ENCODE results near the gene LILRA6. TPM values are rescaled to one million over a fixed set of nuclear protein-coding genes. Genes with fewer than 3 reads are reported as not detected.
"Not testable (repeated sequence)": the region's sequence is repeated elsewhere in the genome, so short reads cannot be mapped to it uniquely, and the experiment has no call there.

LILRA6 gene
- total RNA-seq, 1 donor: 16.9 TPM

- H3K27me3 ChIP-seq (ENCODE audit: insufficient read depth, low read length): no peaks in the 10 kb centered on the region
- H3K4me1 ChIP-seq (ENCODE audit: insufficient read depth, low read length): peaks cover 74% of the 10 kb centered on the region
- H3K9me3 ChIP-seq (ENCODE audit: low read depth, low read length): no peaks in the 10 kb centered on the region
- peak overlapping the region; percentile 7 for H3K4me3 ChIP-seq (ENCODE audit: low read length)
These were observed 32.6 kb downstream of the LILRA6 start for GRCh38 chr19:54209811-54210494.

DNA sequence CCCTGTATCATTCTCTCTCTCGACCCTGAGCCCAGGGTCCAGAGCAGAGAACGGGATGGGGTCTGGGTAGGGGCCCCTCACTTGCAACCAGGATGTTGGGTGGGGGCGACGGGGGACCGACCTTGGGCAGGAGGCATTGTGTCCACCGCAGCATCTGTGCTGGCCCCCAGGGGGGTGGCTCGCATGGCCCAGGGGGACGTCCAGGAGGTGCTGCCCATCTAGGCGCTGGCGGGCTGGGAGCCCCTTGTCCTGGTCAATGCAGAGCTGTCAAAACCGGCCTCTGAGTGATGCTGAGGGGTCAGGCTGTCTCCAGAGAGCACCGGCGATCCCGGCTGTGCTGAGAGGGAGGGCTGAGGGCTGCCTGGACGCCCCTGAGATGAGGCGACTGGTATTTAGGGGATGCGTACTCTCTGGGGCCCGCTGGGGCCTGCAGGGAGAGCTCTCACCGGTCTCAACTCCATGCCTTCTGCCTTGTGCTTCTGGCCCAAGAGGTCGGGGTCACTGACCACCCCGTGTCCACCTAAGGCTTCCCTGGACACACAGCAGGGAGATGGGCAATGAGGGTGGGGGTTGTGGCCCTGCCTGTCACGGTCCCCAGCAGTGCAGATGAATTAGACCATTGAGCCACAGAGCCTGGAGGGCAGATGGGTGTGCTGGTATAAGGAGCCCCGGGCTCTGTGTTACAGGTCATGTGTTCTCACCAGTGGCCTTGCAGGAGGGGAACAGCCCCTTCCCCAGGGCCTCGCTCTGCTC is 33.4 kb downstream of the LILRA6 start:
- Histone ChIP-seq H3K4me3 (ENCODE audit: low read length) (no peak overlapping the region), H3K4me1 (ENCODE audit: insufficient read depth, low read length) (peaks cover 81% of the 10 kb centered on the region), H3K9me3 (ENCODE audit: low read depth, low read length) (no peaks in the 10 kb centered on the region)

DNA sequence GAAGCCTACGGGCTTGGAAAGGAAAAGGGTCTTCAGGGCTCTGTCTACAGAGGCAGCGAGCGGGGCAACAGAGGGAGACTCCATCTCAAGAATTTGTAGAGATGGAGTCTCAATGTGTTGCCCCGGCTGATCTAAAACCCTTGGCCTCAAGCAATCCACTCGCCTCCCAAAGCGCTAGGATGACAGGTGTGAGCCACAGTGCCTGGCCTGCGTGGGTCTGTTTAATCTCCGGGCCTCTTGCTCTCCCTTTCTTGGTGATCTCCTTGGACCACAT is 33.9 kb downstream of the LILRA6 start:
- Histone ChIP-seq H3K4me1 (ENCODE audit: insufficient read depth, low read length) (peaks cover 87% of the 10 kb centered on the region), H3K4me3 (ENCODE audit: low read length) (no peak overlapping the region), H3K27me3 (ENCODE audit: insufficient read depth, low read length) (no peaks in the 10 kb centered on the region), H3K9me3 (ENCODE audit: low read depth, low read length) (no peaks in the 10 kb centered on the region)

More for the DNA sequence above, 33.4 kb downstream of the LILRA6 start:
- H3K27me3 ChIP-seq (ENCODE audit: insufficient read depth, low read length): no peaks in the 10 kb centered on the region

DNA sequence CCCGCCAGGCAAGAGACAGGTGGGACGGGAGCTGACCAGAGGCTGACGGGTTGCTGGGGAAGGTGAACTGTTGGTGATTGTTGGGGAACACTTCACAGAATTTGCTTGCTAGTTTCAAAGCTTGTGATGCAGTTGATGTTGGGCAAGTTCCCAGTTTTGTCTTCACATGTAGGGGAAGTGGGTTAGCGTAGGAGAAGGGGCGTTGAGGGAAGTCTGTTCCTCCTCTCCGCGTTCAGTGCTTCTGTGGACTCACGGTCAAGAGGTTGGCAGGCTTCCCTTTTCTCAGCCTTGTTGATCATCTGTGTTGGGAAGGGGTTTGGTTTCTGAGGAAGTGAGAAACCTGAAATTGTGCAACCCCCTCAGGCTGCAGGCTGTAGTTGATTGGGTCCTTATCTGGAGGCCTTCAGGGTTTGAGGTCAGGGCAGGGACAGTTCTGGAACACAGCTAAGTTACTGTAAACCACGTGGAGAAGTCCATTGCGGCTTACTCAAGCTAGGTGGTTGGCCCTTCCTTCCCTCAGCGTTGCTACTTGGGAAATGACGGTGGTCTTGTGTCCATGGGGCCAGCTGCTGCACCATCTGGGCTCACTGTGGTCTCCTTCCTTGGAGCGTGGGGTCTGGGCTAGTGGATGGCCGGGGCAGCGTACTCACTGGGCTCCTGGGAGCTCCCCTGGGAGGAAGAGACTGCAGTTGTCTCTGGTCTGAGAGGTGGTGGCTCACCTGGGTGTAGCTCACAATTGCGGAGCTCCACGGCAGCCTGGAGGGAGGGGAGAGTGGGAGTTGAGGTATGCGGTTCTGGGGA is 34.4 kb downstream of the LILRA6 start:
- peaks cover 92% of the 10 kb centered on the region for H3K4me1 ChIP-seq (ENCODE audit: insufficient read depth, low read length)
- H3K9me3 ChIP-seq (ENCODE audit: low read depth, low read length): no peaks in the 10 kb centered on the region
- no peaks in the 10 kb centered on the region for H3K27me3 ChIP-seq (ENCODE audit: insufficient read depth, low read length)
- peak overlapping the region; percentile 13 for H3K4me3 ChIP-seq (ENCODE audit: low read length)

GRCh38 chr19:54207676-54207982 is 35.0 kb downstream of the LILRA6 start:
- H3K27me3 ChIP-seq (ENCODE audit: insufficient read depth, low read length): no peaks in the 10 kb centered on the region
- peak overlapping the region; percentile 13 for H3K4me3 ChIP-seq (ENCODE audit: low read length)
- H3K4me1 ChIP-seq (ENCODE audit: insufficient read depth, low read length): peaks cover 97% of the 10 kb centered on the region
- no peaks in the 10 kb centered on the region for H3K9me3 ChIP-seq (ENCODE audit: low read depth, low read length)

DNA sequence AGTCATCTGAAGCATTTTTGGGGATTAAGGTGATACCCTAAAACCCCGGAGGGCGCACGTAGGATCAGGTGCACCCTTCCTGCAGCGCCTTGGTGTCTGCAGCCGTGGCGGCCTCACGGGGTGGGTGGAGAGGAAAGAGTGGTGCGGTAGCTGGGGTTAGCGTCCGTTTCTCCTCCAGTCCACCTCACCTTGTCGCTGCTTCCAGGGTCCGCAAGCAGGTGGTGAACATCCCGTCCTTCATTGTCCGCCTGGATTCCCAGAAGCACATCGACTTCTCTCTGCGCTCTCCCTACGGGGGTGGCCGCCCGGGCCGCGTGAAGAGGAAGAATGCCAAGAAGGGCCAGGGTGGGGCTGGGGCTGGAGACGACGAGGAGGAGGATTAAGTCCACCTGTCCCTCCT is 35.4 kb downstream of the LILRA6 start:
- H3K4me3 ChIP-seq (ENCODE audit: low read length): peak overlapping the region; percentile 13
- not testable (repeated sequence) for H3K27me3 ChIP-seq (ENCODE audit: insufficient read depth, low read length); H3K9me3 ChIP-seq (ENCODE audit: low read depth, low read length)
- H3K4me1 ChIP-seq (ENCODE audit: insufficient read depth, low read length): peaks cover 100% of the 10 kb centered on the region

DNA sequence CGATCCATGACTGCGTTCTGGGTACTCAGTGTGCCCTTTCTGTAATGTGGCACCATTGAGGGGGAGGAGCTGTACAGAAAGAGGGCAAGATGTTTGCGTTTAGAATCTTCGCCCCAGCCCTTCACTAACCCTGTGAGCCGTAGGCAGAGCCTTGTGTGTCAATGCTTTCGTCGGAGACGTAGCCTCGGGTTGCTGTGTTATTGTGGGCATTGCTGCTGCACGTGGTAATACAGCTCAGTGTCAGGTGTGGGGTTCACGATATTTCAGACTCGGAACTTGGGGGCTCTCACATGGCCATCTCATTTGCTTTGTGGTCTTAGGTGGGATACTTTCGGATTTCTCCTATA is 35.8 kb downstream of the LILRA6 start:
- no peaks in the 10 kb centered on the region for H3K9me3 ChIP-seq (ENCODE audit: low read depth, low read length)
- H3K27me3 ChIP-seq (ENCODE audit: insufficient read depth, low read length): no peaks in the 10 kb centered on the region
- H3K4me1 ChIP-seq (ENCODE audit: insufficient read depth, low read length): peaks cover 100% of the 10 kb centered on the region
- peak overlapping the region; percentile 23 for H3K4me3 ChIP-seq (ENCODE audit: low read length)

- H3K27me3 ChIP-seq (ENCODE audit: insufficient read depth, low read length): no peaks in the 10 kb centered on the region
- peak overlapping the region; percentile 23 for H3K4me3 ChIP-seq (ENCODE audit: low read length)
- no peaks in the 10 kb centered on the region for H3K9me3 ChIP-seq (ENCODE audit: low read depth, low read length)
- H3K4me1 ChIP-seq (ENCODE audit: insufficient read depth, low read length): peaks cover 100% of the 10 kb centered on the region
These were observed 36.4 kb downstream of the LILRA6 start for GRCh38 chr19:54206030-54206830.

GRCh38 chr19:54204767-54205468 is 37.7 kb downstream of the LILRA6 start:
- H3K9me3 ChIP-seq (ENCODE audit: low read depth, low read length): no peaks in the 10 kb centered on the region
- peaks cover 91% of the 10 kb centered on the region for H3K4me1 ChIP-seq (ENCODE audit: insufficient read depth, low read length)
- H3K4me3 ChIP-seq (ENCODE audit: low read length): no peak overlapping the region
- no peaks in the 10 kb centered on the region for H3K27me3 ChIP-seq (ENCODE audit: insufficient read depth, low read length)

- peaks cover 81% of the 10 kb centered on the region for H3K4me1 ChIP-seq (ENCODE audit: insufficient read depth, low read length)
- no peaks in the 10 kb centered on the region for H3K27me3 ChIP-seq (ENCODE audit: insufficient read depth, low read length)
- no peaks in the 10 kb centered on the region for H3K9me3 ChIP-seq (ENCODE audit: low read depth, low read length)
- H3K4me3 ChIP-seq (ENCODE audit: low read length): peak overlapping the region; percentile 59
These were observed 39.4 kb downstream of the LILRA6 start for GRCh38 chr19:54203151-54203611.

- H3K4me3 ChIP-seq (ENCODE audit: low read length): peak overlapping the region; percentile 59
- no peaks in the 10 kb centered on the region for H3K27me3 ChIP-seq (ENCODE audit: insufficient read depth, low read length)
- H3K9me3 ChIP-seq (ENCODE audit: low read depth, low read length): no peaks in the 10 kb centered on the region
- peaks cover 69% of the 10 kb centered on the region for H3K4me1 ChIP-seq (ENCODE audit: insufficient read depth, low read length)
These were observed 40.6 kb downstream of the LILRA6 start for GRCh38 chr19:54201980-54202379.

- no peaks in the 10 kb centered on the region for H3K27me3 ChIP-seq (ENCODE audit: insufficient read depth, low read length)
- H3K9me3 ChIP-seq (ENCODE audit: low read depth, low read length): no peaks in the 10 kb centered on the region
- peaks cover 61% of the 10 kb centered on the region for H3K4me1 ChIP-seq (ENCODE audit: insufficient read depth, low read length)
- peak overlapping the region; percentile 59 for H3K4me3 ChIP-seq (ENCODE audit: low read length)
These were observed 41.4 kb downstream of the LILRA6 start for GRCh38 chr19:54201172-54201701.

GRCh38 chr19:54199401-54199800 is 43.2 kb downstream of the LILRA6 start:
- Histone ChIP-seq H3K9me3 (ENCODE audit: low read depth, low read length) (no peaks in the 10 kb centered on the region), H3K4me3 (ENCODE audit: low read length) (no peak overlapping the region), H3K4me1 (ENCODE audit: insufficient read depth, low read length) (peaks cover 43% of the 10 kb centered on the region), H3K27me3 (ENCODE audit: insufficient read depth, low read length) (no peaks in the 10 kb centered on the region)

DNA sequence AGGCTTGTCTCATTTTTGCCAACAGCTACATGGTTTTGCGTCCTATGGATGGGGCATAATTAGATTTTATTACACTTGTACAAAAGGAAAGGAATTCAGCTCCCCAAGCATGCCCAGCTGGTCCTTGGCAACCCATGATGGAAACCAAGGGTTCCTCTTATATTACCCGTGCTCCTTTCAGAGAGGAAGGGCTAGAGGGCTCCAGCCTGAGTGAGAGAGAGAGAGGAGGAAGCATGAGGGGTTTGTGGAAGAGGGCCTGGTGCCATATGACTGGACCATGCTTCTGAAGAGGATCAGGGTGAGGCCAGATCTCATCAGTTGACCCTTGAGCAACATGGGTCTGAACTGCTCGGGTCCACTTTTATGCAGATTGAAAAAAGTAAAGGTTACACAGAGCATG is 45.5 kb downstream of the LILRA6 start:
- Histone ChIP-seq H3K27me3 (ENCODE audit: insufficient read depth, low read length) (no peaks in the 10 kb centered on the region), H3K4me3 (ENCODE audit: low read length) (no peak overlapping the region), H3K9me3 (ENCODE audit: low read depth, low read length) (no peaks in the 10 kb centered on the region)

More for the DNA sequence above, 45.5 kb downstream of the LILRA6 start:
- peaks cover 29% of the 10 kb centered on the region for H3K4me1 ChIP-seq (ENCODE audit: insufficient read depth, low read length)
